GM12873 (cell line): Measurements from ENCODE around the gene GSX2.

Source experiments
- TF ChIP-seq, protein P1 (sequence below): IDR thresholded peaks from 2 replicates; pipeline ENCODE4 v1.5.1; 2012; ENCODE audit warnings: low read depth, mild to moderate bottlenecking, moderate library complexity, low read length, control low read depth; ENCODE audit not compliant: insufficient read depth; ENCODE audit errors: missing control alignments

Gene GSX2

DNA sequence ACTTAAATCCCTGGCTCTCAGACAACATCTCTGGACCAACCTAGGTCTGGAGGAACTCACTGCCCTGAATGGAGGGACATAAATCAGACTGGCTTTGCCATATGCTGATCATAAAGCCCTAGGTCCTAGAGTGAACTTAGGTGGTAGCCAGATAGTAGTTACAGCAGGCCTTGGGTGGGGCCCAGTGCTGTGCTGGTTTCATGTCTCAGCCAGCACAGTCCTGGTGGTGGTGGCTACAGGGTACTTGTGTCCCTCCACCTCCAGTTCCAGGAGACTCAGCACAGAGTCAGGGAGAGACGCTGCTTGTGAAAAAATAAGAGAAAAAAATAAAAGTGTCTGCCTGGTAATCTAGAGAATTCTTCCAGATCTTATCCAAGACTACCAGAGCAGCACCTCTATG lies 40.3 kb downstream of the GSX2 start:
- TF ChIP-seq, protein P1, sequence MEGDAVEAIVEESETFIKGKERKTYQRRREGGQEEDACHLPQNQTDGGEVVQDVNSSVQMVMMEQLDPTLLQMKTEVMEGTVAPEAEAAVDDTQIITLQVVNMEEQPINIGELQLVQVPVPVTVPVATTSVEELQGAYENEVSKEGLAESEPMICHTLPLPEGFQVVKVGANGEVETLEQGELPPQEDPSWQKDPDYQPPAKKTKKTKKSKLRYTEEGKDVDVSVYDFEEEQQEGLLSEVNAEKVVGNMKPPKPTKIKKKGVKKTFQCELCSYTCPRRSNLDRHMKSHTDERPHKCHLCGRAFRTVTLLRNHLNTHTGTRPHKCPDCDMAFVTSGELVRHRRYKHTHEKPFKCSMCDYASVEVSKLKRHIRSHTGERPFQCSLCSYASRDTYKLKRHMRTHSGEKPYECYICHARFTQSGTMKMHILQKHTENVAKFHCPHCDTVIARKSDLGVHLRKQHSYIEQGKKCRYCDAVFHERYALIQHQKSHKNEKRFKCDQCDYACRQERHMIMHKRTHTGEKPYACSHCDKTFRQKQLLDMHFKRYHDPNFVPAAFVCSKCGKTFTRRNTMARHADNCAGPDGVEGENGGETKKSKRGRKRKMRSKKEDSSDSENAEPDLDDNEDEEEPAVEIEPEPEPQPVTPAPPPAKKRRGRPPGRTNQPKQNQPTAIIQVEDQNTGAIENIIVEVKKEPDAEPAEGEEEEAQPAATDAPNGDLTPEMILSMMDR, result no peak

DNA sequence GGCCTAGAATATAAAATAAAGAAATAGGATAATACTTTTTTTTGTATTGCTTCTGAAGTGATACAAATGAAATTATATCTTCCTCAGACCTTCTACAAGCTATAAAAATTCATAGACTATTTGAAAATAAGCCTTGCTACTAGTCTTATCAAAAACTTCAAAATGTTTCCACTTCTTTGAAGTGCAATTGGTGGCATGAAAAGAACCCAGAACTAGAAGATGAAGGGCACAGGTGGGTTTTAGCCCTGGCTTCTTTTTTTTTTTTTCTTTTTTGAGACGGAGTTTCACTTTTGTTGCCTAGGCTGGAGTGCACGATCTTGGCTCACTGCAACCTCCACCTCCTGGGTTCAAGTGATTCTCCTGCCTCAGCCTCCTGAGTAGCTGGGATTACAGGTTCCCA lies 44.2 kb downstream of the GSX2 start:
- TF ChIP-seq, protein P1, result no peak

DNA sequence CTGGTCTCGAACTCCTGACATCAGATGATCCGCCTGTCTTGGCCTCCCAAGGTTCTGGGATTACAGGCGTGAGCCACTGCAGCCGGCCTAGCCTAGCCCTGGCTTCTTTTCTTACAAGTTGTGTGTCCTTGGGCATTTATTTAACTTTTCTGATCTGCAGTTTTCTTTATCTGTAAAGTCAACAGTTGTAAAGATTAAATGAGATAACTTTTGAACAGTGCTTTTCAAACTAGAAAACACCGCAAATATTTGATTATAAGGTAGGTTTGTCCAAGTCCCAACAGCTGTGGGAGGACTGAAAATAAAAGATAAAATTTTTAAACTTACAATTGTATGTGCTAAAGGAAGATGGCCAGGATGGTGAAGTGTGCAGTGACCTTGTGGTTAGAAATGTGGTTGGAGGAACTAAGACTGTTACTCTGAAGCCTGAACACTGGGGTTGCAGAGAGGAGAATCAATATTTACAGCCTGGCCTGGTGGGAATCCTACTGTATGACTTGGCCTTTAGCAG lies 44.8 kb downstream of the GSX2 start:
- TF ChIP-seq, protein P1, result no peak

DNA sequence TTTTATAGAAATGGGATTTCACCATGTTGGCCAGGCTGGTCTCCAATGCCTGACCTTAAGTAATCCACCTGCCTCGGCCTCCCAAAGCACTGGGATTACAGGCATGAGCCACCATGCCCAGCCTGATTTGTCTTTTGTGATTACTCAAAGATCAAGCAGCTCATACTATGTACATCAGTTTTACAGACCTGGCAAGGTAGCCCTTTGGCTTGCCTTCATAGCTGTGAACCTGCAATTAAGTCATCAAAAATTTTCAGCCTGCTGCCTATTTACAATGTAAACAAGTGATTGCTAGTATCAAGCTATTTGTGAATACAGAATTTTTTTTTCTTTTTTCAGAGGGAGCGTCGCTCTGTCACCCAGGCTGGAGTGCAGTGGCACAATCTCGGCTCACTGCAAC lies 46.2 kb downstream of the GSX2 start:
- TF ChIP-seq, protein P1, result no peak

DNA sequence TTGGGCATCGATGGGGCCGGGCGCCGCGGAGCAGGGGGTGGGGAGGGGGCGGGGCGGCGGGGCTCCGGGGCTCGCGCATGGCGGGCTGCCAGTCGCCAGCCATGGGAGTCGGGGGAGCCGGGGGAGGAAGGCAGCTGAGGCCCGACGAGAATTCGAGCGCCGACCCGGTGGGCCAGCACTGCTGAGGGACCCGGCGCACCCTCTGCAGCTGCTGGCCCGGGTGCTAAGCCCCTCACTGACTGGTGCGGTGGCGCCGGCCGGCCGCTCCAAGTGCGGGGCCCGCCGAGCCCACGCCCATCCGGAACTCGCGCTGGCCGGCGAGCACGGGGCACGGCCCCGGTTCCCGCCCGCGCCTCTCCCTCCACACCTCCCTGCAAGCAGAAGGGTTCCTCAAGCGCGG lies 49.4 kb downstream of the GSX2 start:
- TF ChIP-seq, protein P1, result no peak
